Heart left ventricle (tissue), 16 donors: Measurements from ENCODE around the gene ALG10B. TPM values are rescaled to one million over a fixed set of nuclear protein-coding genes. Genes with fewer than 3 reads are reported as not detected.
"Not testable (repeated sequence)": the region's sequence is repeated elsewhere in the genome, so short reads cannot be mapped to it uniquely, and the experiment has no call there.

Experiments used
- ATAC-seq, 4 donors: fragments of 200-7000 bp; cut with Tn5 transposase; one replicate each; pipeline ENCODE4 v1.9.1; 2020 to 2022; ENCODE audit warnings: moderate library complexity in 4 of 4, mild to moderate bottlenecking in 3 of 4, moderate number of reproducible peaks in 1 of 4
- DNase-seq, 5 donors: peaks; one replicate each; pipeline ENCODE4 v3.0.0-alpha.2; 2020
- H3K27ac ChIP-seq, 12 donors: fragments of 200-600 bp; sonication (generic) in 4 of 12; one replicate each; pipeline versions ENCODE4 v1.5.0 to v1.8.0; 2016 to 2022; ENCODE audit warnings: mild to moderate bottlenecking in 2 of 12
- H3K27me3 ChIP-seq, 9 donors: fragments of 200-600 bp; sonication (generic) in 2 of 9; one replicate each; pipeline versions ENCODE4 v1.5.1 to v1.8.0; 2016 to 2022; ENCODE audit warnings: mild to moderate bottlenecking in 3 of 9
- H3K36me3 ChIP-seq, 9 donors: fragments of 200-600 bp; sonication (generic) in 2 of 9; one replicate each; pipeline versions ENCODE4 v1.5.0 to v1.8.0; 2018 to 2022; ENCODE audit warnings: mild to moderate bottlenecking in 2 of 9
- H3K4me1 ChIP-seq, 12 donors: fragments of 200-600 bp; sonication (generic) in 4 of 12; one replicate each; pipeline versions ENCODE4 v1.5.0 to v1.8.0; 2016 to 2022; ENCODE audit warnings: mild to moderate bottlenecking in 3 of 12
- H3K4me3 ChIP-seq, 12 donors: fragments of 200-600 bp; sonication (generic) in 4 of 12; one replicate each; pipeline versions ENCODE4 v1.5.0 to v1.8.0; 2017 to 2022; ENCODE audit warnings: mild to moderate bottlenecking in 9 of 12, moderate library complexity in 4 of 12
- H3K9me3 ChIP-seq, 12 donors: fragments of 200-600 bp; sonication (generic) in 4 of 12; one replicate each; pipeline versions ENCODE4 v1.5.0 to v1.8.0; 2016 to 2022; ENCODE audit warnings: mild to moderate bottlenecking in 1 of 12
- POLR2A ChIP-seq, 2 donors: fragments of 450-650 bp; IDR thresholded peaks; one replicate each; pipeline ENCODE4 v1.6.1; 2017; ENCODE audit warnings: antibody characterized with exemption in 2 of 2, mild to moderate bottlenecking in 2 of 2, moderate library complexity in 2 of 2
- WGBS, 4 donors: extraction: QIAGEN DNeasy Blood & Tissue Kit in 2 of 4; methylation state at CpG; one replicate each; pipeline versions ENCODE4 v1.1.5 to v1.1.7; 2013 to 2018; 5-methylcytosine and 5-hydroxymethylcytosine counted together
- intact Hi-C, 10 donors: fragments of 100-400 bp; cut with DNase I; formaldehyde crosslinking; loops; one replicate each; pipeline versions ENCODE4 v1.11.1 to v1.14.2; 2022
- polyA plus RNA-seq, 2 donors: library from polyadenylated mRNA; stranded (reverse); fragments of 200-250 nt; gene quantifications; one replicate each; pipeline ENCODE4 v1.2.3, GENCODE V29; 2013
- total RNA-seq, 9 donors: library from RNA; depleted of rRNA in 2 of 9; stranded (reverse); fragments of >200 nt in 2 of 9; fragmentation: NEBNext Ultra II Directional in 3 of 9; extraction: Animal tissue kit (Norgen Biotek cat#: 25700) in 3 of 9; gene quantifications; one replicate each; pipeline versions ENCODE4 v1.1.0 to v1.2.4, GENCODE V29; 2016 to 2023
- TF ChIP-seq, protein P1 (sequence below), 12 donors: fragments of 200-600 bp; sonication (generic) in 4 of 12; IDR thresholded peaks; one replicate each; pipeline versions ENCODE4 v1.5.0 to v1.8.0; 2018 to 2022; ENCODE audit warnings: antibody characterized with exemption in 12 of 12, mild to moderate bottlenecking in 5 of 12
- donor health status: ischemic (EF 13 %, LVEDD 7.1; RV severe dilation, severe dysfunction).
- donor health status: healthy with polysubstance abuse.
- donor health status: DM: no; HTN: yes; CAD: no.
- donor health status: DM: no; HTN: no; CAD: no.
- donor health status: ischemic (EF 25% LVEDD 6.9; RV normal size, moderate dysfunction).
- donor health status: ischemic (EF 25% LVEDD 5.7; RV mildly dilated, moderate dysfunction).
- donor health status: healthy.
- donor health status: DM: yes; HTN: yes; CAD: no.
- donor health status: ischemic (EF 35%, LVEDD 5.7; RV mildly dilated, moderate dysfunction).
- donor health status: nonischemic (EF 11% LVEDD 7.7; RV severe dilation, severe dysfunction).
- donor health status: DM: yes; HTN: yes; CAD: no.
- donor health status: PGD.
- donor health status: ischemic (EF 29% LVEDD 5.4; RV normal size, mild dysfunction).
- donor health status: nonischemic (EF 23%, LVEDD 6.1; RV moderate dilation, normal function).

The ALG10B gene
- total and polyA plus RNA-seq, 11 donors, result 1.2 to 8.0 (median 5.3) TPM

DNA sequence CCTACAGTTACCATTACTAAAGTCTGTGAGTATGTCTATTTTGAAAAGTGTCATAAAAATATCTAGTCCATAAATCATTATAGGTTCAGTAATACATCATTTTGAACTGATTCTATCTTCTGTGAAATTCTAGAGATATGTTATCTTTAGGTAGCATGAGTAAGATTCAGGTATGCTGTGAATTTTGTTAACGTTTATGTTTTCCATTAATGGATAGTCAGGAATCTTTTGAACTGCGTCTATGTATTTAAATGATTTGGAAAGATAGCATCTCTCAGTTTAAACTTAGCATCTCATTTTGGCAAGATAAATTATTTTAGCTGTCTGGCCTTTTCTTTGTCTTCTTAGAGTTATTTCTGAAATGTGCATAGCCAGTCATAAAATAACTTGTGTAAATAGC lies 8.3 kb downstream of the ALG10B start:
- intact Hi-C loops, result loop anchor here in 8 of 10 donors (5.0 to 10.0 kb wide), 6 partner anchors 580 to 950 kb away; partner anchors contain the start of gene CPNE8 (in 1 of the 8)
- TF ChIP-seq POLR2A (IDR thresholded peaks at IDR 0.05), result no peak
- TF ChIP-seq, protein P1, sequence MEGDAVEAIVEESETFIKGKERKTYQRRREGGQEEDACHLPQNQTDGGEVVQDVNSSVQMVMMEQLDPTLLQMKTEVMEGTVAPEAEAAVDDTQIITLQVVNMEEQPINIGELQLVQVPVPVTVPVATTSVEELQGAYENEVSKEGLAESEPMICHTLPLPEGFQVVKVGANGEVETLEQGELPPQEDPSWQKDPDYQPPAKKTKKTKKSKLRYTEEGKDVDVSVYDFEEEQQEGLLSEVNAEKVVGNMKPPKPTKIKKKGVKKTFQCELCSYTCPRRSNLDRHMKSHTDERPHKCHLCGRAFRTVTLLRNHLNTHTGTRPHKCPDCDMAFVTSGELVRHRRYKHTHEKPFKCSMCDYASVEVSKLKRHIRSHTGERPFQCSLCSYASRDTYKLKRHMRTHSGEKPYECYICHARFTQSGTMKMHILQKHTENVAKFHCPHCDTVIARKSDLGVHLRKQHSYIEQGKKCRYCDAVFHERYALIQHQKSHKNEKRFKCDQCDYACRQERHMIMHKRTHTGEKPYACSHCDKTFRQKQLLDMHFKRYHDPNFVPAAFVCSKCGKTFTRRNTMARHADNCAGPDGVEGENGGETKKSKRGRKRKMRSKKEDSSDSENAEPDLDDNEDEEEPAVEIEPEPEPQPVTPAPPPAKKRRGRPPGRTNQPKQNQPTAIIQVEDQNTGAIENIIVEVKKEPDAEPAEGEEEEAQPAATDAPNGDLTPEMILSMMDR (IDR thresholded peaks at IDR 0.05), result no peak

DNA sequence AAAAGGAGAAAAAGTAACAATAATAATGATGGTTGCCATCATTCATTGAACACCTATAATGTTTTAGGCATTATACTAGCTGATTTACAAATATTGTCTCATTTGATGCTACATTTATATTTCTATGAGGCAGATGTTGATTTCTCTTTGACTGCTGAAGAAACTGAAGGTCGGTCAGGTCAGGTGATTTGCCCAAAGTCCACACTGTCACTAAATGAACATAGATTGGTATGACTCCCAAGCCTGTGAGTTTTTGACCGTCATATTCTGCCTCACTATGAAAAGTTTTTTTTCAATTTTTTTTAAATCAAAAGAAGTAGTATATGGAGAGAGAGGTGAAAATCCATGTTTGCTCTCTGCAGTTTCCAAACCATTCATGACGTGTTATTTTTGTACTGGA lies 10.8 kb downstream of the ALG10B start:
- no peak overlapping the region for H3K27ac ChIP-seq
- H3K4me1 ChIP-seq, result no peaks in the 10 kb centered on the region
- WGBS, 4 donors, result 77 to 91% (median 85%) methylated on average over 3 of the region's 3 CpGs
- intact Hi-C loops, result loop anchor here in 8 of 10 donors (5.0 to 10.0 kb wide), 6 partner anchors 577 to 947 kb away; partner anchors contain the start of gene CPNE8 (in 1 of the 8)
- DNase-seq (no peak), ATAC-seq (no peak)
- H3K27me3 ChIP-seq, result no peaks in the 10 kb centered on the region
- H3K36me3 ChIP-seq, result peaks cover 0 to 16% (median 0%) of the 10 kb centered on the region in 9 donors
- H3K9me3 ChIP-seq, result no peaks in the 10 kb centered on the region
- no peak overlapping the region for H3K4me3 ChIP-seq
- TF ChIP-seq, protein P1 (IDR thresholded peaks at IDR 0.05), result no peak
- no peak for TF ChIP-seq POLR2A (IDR thresholded peaks at IDR 0.05)

More for the DNA sequence above, 8.3 kb downstream of the ALG10B start:
- H3K27me3 ChIP-seq, result no peaks in the 10 kb centered on the region
- no peak overlapping the region for H3K4me3 ChIP-seq
- ATAC-seq (no peak), DNase-seq (no peak)
- WGBS, 4 donors, result 77 to 91% (median 80%) methylated on average over 2 of the region's 2 CpGs
- H3K36me3 ChIP-seq, result peaks cover 0 to 37% (median 0%) of the 10 kb centered on the region in 9 donors
- H3K27ac ChIP-seq, result no peak overlapping the region
- no peaks in the 10 kb centered on the region for H3K9me3 ChIP-seq
- no peaks in the 10 kb centered on the region for H3K4me1 ChIP-seq

DNA sequence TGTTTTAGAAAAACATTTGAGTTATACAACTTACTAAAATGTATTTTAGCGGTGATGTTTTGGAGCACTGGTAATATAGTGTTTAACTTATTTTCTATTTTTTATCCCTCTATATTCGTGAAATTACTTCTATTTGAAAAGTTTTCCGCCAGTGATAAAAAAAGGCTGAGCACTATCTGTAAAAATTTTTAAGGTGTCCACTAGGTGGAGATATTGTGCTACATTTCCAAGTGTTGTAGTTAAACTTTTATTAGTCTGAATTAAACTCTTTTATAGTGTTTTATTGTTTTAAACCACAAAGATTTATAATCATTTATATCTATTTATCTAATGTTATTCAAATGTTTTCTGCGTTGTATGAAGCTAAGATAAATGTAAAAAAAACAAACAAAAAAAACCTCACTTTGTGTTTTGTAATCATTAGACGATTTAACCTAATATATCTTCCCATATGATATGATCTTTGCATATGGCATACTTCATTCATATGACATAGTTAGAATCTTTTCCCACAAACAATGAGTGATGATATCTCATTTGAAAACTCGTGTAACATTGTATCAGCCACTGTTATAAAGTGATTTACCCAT lies 11.8 kb downstream of the ALG10B start:
- Histone ChIP-seq H3K4me1 (no peaks in the 10 kb centered on the region), H3K9me3 (no peaks in the 10 kb centered on the region), H3K4me3 (no peak overlapping the region), H3K36me3 (peaks cover 0 to 9% (median 0%) of the 10 kb centered on the region in 9 donors), H3K27ac (no peak overlapping the region), H3K27me3 (no peaks in the 10 kb centered on the region)
- ATAC-seq, result no peak
- DNase-seq, result no peak
- intact Hi-C loops, result loop anchor here in 8 of 10 donors (2.0 to 10.0 kb wide), 7 partner anchors 576 to 946 kb away; partner anchors contain the start of gene CPNE8 (in 1 of the 8)
- TF ChIP-seq POLR2A (IDR thresholded peaks at IDR 0.05), result no peak
- TF ChIP-seq, protein P1 (IDR thresholded peaks at IDR 0.05), result peak; percentile 54 to 80 (median 70)
- WGBS, 4 donors, result 22 to 26% (median 23%) methylated on average over 6 of the region's 6 CpGs

DNA sequence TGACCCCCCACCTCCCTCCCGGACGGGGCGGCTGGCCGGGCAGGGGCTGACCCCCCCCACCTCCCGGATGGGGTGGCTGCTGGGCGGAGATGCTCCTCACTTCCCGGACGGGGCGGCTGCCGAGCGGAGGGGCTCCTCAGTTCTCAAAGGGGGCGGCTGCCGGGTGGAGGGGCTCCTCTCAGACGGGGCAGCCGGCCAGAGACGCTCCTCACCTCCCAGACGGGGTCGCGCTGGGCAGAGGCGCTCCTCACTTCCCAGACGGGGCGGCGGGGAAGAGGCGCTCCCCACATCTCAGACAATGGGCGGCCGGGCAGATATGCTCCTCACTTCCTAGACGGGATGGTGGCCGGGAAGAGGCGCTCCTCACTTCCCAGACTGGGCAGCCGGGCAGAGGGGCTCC lies 13.8 kb downstream of the ALG10B start:
- intact Hi-C loops, result loop anchor here in 2 of 10 donors (10.0 kb wide), 3 partner anchors 584 to 784 kb away; no protein-coding TSS in a partner anchor

More for the DNA sequence above, 13.8 kb downstream of the ALG10B start:
- WGBS, 4 donors, result 89 to 100% (median 94%) methylated on average over 12 to 25 of the region's 30 CpGs
- not testable (repeated sequence) for H3K9me3 ChIP-seq, ATAC-seq, H3K27ac ChIP-seq, H3K36me3 ChIP-seq, H3K27me3 ChIP-seq, H3K4me3 ChIP-seq, H3K4me1 ChIP-seq
- peak in 1 of 5 donors; percentile 63 for DNase-seq
